AG20443 (cell line): ENCODE data around the gene DGKH.
"Not testable (repeated sequence)": the region's sequence is repeated elsewhere in the genome, so short reads cannot be mapped to it uniquely, and the experiment has no call there.

ENCODE experiments used
- DNase-seq: peaks from one replicate; pipeline ENCODE4 v3.0.0; 2012; ENCODE audit warnings: low spot score, mixed read lengths

The DGKH gene

DNA sequence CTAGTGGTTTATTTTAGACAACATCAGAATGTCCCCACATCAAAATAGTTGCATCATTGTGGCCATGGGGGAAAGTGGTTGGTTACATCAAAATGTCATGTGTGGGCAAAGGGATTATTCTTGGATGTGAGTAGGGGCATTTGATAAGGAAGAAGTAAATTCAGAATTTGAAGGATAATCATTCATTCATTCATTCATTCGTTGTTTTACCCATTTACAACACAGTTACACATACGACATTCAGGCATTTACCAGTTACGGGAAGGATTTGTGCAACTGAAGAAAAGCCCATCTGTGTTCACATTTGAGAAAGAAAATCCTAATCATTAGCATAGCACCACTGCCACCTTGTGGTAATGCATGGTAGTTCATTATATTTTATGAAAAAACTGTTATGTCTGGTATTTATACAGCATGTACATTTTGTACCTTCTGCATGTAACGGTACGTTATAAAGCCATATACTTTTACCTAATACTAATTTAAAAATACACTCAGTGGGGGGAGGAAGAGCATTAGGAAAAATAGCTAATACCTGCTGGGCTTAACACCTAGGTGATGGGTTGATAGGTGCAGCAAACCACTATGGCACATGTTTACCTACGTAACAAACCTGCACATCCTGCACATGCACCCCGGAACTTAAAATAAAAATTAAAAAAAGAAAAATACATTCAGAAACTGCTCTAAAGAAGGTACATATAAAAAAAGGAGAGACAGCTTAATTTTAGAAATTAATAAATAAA is 62.1 kb downstream of the DGKH start:
- DNase-seq, result peak; percentile 56

DNA sequence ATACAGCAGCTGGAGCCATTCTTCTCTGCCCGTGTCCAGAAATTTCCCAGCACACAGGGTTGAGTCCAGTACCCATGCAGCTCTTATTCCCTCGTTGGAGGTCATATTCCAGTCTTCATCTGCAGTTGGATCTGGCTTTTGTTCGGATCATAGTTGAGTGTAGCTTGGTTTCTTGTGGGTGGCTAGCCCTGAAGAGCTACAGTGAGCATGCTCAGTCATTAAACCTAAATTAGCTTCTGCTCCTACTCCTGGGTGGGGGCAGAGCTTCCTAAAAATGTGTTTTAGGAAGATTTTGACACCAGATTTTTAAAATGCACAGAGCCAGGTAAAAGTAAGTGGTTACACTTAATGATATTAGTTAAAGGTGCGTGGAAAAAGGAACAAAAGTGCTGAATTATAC is 64.4 kb downstream of the DGKH start:
- no peak for DNase-seq

DNA sequence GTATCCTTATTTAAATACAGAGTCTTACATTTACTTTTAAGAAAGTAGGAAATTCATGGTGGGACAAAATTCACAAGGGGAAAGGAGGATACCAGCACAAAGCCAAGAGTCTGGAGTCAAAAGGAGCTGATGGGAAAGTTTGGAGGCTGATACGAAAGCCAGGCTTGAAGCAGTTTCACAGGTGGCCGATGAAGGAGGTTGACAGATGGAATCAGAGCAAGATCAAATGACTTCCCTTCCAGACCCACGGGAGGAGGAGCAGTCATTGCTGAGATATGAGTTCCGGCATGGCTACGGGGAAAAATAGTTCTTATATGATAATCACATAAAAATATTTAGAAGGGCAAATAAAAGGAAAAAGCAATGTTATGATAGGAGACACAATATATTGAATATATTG is 65.0 kb downstream of the DGKH start:
- no peak for DNase-seq

DNA sequence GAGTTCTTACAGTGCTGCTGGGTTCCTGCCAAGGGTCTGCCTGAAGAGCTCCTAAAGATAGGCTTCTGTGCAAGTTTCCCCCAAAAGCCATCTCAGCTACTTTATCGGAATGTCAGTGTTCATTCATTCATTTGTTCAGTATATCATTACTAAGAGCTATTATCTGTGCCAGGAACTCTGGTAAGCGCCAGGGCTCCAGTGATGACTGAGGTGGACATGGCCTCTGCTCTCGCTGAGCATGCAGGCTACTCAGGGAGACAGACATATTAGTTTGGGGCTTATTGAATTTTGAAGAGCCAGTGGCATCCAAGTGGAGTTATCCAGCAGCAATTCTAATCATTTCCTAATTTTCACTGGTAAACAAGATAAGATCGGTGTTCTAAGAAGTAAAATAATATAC is 65.8 kb downstream of the DGKH start:
- no peak for DNase-seq

DNA sequence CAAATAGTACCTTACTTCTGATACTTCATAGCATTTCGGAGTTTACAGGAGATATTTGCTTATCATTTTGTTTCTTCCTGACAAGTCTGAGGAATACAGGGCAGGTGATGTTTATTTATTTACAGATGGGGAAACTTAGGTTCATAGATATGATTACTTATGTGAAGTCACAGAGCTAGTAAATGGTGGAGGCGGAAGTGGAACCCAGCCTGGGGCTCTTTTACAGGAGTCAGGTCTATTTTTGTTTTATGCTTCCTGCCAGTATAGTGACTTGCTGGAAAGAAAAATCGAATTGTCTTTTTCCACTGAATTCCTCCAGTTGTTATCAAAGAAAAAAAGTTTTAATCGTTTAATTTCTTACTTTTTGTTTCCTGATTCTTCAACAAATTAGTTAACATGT is 66.5 kb downstream of the DGKH start:
- DNase-seq, result no peak

DNA sequence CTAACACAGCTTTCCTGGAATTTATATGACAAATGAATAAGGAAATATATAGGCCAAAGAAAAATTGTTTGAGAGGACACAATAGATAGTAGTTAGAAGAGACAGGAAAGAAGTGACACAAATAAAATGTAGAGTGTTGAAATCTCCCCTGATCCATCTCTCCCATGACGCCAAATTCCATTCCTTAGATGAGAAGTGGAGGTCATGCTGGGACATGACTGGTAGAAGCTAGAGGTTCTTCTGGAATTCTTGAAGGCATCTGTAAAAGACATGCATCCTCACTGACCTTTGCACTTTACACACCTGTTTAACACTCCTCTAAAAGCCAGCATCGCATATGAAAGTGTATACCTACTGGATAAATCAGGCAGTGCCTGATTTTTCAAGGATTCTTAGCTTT is 67.8 kb downstream of the DGKH start:
- peak; percentile 50 for DNase-seq

DNA sequence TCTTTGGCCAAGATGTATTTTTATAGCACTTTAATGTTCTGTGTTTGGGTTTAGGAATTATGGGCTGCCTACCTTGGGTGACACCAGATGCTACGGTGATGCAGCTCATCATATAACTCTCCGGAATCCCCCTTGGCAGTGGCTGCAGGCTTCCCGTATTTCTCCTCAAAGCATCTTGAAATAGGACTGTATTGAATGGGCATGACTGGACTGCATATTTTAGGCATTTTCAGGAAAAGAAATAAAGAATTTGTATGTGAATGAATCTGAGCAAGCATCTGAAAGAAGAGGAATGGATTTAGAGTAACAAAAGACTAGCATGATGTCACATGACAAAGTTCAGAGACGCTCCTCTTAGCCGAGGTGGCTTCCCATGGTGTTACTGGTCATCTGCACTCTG is 70.6 kb downstream of the DGKH start:
- DNase-seq, result no peak

DNA sequence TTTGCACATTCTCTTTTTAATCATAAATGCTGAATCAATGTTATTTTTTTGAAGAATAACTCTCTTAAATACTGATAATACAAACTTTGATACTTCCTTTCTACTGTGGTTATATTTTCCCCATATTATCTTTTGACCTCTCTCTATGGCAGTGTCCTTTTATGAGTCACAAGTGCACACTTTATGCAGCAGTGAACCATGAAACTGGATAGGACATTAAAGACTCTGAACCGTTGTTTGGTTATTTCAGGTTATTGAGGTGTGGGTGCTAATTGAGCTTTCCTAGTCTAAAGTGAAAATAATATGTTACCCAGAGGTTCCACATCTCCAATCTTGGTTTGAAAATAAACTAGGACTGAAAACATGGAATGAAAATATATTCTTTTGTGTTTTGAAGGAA is 71.4 kb downstream of the DGKH start:
- no peak for DNase-seq

DNA sequence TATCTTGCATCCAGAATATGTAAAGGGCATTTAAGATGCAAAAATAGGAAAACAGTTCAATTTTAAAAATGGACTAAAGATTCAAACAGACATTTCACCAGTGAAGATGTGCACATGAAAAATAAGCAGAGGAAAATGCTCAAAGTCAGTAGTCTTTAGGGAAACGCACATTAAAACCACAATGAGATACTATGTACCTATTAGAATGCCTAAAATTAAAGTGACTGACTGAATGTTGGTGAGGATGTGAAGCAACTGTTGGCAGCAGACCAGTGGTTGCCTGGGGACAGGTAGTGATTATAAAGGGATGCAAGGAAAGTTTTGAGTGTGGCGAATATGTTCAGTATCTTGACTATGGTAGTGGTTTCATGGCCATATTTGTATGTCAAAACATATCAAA is 75.2 kb downstream of the DGKH start:
- DNase-seq, result no peak

DNA sequence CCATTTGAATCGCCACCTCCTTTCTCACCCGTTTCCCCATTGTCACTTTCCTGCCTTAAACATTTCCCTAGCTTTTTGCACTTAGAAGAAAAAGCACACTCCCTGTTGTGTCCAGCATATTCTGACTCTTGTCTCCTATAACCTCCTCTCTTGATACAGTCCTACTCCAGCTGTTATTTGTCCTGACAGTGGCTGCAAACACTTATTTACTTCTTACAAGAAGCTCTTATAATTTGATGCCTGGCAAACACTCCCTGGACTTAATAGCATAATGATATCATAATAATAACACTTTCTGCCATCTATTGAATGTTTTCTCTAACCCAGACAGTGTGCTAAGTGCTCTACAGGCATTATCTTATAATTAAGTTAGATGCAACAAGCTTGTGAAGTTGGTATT is 76.6 kb downstream of the DGKH start:
- DNase-seq, result no peak

DNA sequence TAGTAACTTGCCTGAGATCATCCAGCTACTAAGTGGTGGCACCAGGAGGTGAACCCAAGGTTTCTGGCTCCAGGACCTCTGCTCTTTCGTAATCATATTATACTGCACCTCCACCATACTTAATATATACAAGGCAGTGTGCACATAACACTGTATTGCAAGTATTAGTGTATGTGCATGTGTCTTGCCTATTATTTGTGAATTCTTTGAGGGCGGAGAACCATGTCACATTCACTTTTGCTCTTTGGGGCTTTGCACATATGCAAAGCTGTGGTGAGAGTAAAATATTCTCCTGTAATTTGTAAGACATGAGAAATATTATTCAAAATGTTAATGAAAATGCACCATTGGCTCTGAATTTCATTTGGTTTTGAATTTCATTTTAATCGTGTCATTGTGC is 78.6 kb downstream of the DGKH start:
- no peak for DNase-seq

DNA sequence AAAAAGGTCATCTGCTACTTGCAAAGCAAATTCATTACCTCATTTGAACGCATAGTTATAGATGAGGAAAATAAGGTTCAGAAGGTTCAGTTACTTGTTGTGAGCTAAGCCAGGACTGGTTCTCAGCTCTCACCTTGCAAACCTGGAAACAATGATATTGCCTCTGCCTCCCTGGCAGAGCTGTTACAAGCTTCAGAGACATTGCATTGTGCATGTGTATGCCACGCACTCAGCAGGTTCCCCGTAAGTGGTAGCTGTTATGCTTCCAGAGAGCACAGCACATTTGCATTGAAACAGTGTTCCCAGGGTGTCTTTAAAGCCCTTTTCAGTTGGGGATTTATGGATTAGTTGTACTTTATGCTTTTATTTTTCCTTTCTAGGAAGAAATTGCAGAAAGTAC is 80.6 kb downstream of the DGKH start:
- DNase-seq, result no peak

DNA sequence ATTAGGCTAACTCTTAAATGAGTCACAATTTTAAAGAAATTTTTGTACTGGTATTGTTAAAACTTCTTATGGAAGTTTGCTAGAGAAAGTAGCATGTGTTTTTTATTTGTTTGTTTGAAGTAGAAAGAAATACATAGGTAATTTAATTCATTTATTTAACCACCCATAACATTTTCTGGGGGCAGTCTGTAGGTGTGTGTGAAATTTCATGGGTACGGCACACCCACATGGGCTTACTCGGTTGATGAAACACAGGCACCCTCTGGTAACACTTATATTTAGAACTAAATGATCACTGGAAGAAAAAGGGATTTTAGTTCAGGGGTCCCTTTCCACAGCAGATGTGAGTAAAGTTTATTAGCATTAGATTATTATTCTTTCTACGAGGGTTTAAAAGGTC is 88.1 kb downstream of the DGKH start:
- DNase-seq, result no peak

DNA sequence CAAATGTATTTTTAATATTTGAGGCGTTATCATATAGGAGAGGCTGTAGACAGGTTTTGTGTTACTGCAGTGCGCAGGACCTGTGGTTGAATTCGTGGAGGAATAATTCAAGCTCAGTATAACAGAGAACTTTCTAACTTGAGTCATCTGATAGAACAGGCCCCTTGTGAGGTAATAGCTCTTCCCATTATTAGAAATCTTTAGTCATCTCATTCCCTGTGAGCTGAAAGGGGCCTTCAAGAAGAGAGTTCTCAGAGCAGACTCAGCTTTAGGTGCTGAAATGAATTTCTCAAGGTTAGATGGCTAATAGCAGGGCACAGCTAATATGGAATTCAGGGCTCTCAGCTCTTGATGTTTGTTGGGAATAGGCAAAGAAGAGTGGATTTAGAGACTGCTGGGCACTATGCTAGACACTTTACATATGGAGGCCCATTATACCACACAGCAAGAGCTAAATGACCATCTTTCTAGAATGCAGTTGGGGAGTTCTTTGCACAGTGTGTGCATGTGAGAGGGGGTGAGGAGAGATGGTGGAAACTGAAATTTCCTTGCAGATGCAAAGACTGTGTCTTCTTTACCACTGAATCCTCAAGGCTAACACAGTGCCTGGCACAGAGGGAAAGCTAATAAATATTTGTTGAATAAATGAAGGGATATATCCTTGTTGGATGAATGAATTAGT is 89.5 kb downstream of the DGKH start:
- DNase-seq, result no peak

DNA sequence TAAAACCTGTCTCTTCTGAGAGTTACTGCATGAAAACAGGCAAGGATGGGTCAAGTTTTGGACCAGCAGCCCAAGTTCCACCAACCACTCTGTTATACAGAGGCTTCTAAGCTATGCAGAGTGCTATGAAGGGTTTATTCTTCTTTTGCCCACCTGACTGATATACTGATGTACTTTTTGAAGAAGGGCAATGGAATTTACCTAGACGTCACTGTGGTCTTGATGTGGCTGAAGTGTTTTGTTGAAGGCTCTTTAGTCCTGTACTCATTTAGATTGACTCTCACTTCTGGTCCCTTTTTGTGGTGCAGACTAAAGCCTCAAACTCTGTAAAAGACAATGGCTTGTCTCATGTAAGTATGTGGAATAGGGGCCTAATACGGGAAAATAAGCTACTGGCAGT is 92.0 kb downstream of the DGKH start:
- DNase-seq, result no peak

DNA sequence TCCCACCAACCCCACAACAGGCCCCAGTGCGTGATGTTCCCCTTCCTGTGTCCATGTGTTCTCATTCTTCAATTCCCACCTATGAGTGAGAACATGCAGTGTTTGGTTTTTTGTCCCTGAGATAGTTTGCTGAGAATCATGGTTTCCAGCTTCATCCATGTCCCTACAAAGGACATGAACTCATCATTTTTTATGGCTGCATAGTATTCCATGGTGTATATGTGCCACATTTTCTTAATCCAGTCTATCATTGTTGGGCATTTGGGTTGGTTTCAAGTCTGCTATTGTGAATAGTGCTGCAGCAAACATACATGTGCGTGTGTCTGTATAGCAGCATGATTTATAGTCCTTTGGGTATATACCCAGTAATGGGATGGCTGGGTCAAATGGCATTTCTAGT is 92.6 kb downstream of the DGKH start:
- DNase-seq, result not testable (repeated sequence)

DNA sequence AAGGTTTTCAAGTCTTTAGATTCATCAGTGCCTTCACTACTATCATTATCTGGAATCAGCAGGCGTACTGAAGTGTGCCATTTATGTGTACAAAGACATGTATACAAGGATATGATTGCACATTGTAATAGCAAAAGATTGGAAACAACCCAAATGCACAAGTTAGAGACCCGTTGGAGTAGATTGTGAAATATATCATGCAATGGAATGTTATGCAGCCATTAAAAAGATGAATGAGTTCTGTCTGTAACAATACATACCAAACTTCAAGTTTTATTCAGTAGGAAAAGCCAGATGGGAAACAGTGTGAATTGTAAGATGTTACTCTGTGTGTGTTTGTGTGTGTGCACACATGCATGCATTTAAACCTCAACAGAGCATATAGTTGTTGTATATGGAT is 97.9 kb downstream of the DGKH start:
- DNase-seq, result no peak

DNA sequence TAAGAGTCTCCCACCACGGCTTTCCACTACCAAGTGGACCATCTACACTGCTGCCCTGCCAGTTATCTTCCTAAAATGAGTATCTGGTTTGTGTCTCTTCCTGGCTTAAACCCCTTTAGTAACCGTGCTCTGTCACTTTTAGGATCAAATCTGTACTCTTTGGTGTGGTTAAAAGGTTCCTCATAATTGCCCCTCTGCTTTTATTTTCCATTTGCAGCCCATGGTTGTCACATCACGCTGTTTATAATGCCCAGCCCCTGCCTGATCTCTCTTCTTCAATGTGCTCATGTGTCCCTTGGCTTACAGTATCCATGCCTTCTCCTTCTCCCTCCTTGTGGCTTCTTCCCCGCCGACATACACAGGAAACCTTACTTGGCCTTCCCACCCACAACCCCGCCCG is 100.1 kb downstream of the DGKH start:
- no peak for DNase-seq

DNA sequence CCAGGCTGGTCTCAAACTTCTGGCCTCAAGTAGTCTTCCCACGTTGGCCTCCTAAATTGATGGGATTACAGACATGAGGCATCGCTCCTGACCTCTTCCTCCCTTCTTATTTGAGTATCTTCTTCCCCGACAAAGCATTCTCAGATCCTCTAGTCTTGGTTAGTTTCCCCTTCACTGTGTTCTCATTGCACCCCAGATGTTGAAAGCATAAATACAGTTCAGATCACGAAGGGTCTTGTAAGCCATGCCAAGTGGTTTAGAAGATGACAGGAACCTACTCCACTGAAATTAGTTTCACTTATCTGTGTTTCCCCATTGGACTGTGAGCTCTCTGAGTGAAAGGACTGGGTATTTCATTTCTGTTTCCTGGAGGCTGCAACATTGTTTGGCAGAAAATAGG is 100.7 kb downstream of the DGKH start:
- no peak for DNase-seq

DNA sequence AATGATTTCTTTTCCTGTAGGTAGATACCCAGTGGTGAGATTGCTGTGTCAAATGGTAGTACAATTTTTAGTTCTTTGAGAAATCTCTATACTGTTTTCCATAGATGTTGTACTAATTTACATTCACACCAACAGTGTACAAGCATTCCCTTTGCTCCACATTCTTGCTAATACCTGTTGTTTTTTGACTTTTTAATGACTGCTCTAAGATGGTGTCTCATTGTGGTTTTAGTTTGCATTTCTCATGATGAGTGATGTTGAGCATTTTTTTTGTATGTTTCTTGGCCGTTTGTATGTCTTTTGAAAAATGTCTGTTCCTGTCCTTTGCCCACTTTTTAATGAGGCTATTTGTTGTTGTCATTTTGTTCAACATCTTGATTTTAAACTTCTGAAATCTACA is 103.3 kb downstream of the DGKH start:
- DNase-seq, result no peak

DNA sequence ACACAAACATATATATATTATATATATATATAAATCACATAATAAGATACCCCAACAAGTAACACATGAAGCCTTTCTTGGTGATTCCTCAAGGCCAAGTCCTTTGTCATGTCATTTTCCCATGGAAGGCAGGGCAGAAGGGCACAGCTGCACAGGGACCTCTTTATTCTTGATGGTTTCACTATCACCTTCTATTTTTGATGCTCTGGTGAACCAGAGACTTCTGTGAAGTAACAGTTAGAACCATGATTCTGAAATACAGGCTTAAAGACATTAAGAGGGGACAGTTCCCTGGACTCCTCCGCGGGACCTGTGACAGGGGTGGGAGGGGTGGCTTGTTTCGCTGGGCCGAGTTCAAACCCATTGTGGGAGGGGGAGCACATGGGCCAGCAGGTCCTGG is 104.0 kb downstream of the DGKH start:
- DNase-seq, result no peak

DNA sequence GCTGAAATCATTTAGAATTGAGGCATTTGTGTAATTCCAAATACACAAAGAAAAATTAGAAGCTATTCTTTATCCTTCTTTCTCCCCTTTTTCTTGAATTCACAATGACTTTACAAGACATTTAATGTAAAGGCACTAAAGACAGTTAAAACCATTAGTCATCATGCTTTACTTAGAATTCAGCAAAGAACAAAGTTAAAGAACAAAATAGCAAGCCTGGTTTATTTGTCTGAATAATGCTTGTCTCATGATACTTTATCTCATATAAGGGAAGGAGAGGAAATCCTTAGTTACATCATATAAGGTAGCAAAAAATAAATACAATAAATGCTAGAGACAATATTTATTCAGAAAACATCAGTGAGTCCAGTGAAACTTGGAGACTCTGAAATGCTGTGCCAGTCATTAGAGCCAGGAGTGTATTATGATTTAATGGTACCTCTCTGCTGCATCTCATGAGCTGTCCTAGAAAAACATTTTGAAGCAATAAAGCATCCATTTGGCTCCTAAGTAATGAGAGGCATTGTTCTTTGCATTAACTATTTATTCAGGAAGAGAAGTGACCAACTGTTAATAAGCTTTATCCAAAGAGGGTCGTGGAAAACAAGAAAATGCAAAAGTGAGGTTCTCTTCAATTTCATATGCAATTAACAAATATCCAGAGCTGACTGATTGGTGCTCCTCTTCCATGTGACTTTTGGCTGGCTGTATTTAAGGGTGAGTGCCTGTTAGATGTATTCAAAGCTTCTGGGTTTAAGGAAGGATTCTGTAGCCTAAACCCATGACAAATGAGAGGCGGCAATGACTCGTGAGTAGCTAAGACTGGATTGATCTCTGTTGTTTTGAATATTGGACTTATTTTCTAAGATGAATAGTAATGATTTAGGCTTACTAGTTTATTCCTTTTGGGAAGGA is 105.0 kb downstream of the DGKH start:
- no peak for DNase-seq

DNA sequence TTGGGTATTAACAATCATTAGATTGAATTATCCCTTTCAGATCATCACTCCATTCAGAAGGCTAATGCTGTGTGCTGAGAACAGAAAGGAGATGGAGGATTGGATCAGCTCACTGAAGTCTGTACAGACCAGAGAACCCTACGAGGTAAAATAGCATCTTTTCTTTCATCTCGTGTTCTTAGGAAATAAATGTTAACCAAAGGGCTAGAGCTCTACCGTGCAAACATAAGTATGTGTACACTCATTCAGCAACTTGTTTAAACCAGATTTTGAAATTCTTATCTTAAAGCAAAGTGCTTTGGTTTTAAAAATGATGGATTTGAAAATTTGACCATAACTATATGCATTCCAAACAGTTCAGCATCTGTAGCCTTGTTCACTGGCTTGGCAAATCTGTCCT is 106.8 kb downstream of the DGKH start:
- DNase-seq, result no peak
